Breast epithelium (tissue), 4 donors: ENCODE measurements around the gene NTSR1. TPM values are rescaled to one million over a fixed set of nuclear protein-coding genes. Genes with fewer than 3 reads are reported as not detected.

ENCODE experiments used
- DNase-seq, 2 donors: peaks; one replicate each; pipeline ENCODE4 v3.0.0-alpha.2; 2019; ENCODE audit warnings: low spot score in 2 of 2
- H3K27ac ChIP-seq, 2 donors: fragments of 200-600 bp; sonication (generic) in 1 of 2; one replicate each; pipeline ENCODE4 v1.5.1; 2016 to 2019; ENCODE audit warnings: mild to moderate bottlenecking in 1 of 2
- H3K27me3 ChIP-seq, 2 donors: fragments of 200-600 bp; sonication (generic) in 1 of 2; one replicate each; pipeline versions ENCODE4 v1.5.1 to v1.6.0; 2017 to 2019; ENCODE audit warnings: control low read depth in 1 of 2, mild to moderate bottlenecking in 1 of 2
- H3K36me3 ChIP-seq: fragments of 200-600 bp; one replicate; pipeline ENCODE4 v1.5.1; 2019
- H3K4me1 ChIP-seq, 2 donors: fragments of 200-600 bp; sonication (generic); one replicate each; pipeline ENCODE4 v1.5.1; 2016 to 2019; ENCODE audit warnings: control low read depth in 1 of 2
- H3K4me3 ChIP-seq, 3 donors: fragments of 200-600 bp; sonication (generic); 1 replicate in 2 of 3; 2 replicates in 1 of 3; pipeline ENCODE4 v1.5.1; 2016 to 2019; ENCODE audit warnings: mild to moderate bottlenecking in 3 of 3, moderate library complexity in 2 of 3
- H3K9me3 ChIP-seq, 2 donors: fragments of 200-600 bp; sonication (generic) in 1 of 2; one replicate each; pipeline ENCODE4 v1.5.1; 2016 to 2019; ENCODE audit warnings: control low read depth in 1 of 2
- CTCF ChIP-seq, 3 donors: fragments of 450-650 bp; IDR thresholded peaks; one replicate each; pipeline ENCODE4 v1.5.1; 2016 to 2017; ENCODE audit warnings: antibody characterized with exemption in 3 of 3, mild to moderate bottlenecking in 3 of 3, moderate library complexity in 3 of 3
- POLR2A ChIP-seq: fragments of 450-650 bp; IDR thresholded peaks from one replicate; pipeline ENCODE4 v1.6.1; 2016; ENCODE audit warnings: antibody characterized with exemption, mild to moderate bottlenecking, moderate library complexity
- POLR2AphosphoS5 ChIP-seq, 3 donors: sonication (generic); formaldehyde crosslinking; IDR thresholded peaks; one replicate each; pipeline ENCODE4 v1.6.1; 2017; ENCODE audit warnings: antibody characterized with exemption in 3 of 3
- intact Hi-C: fragments of 100-400 bp; cut with DNase I; formaldehyde crosslinking; loops from one replicate; pipeline ENCODE4 v1.15.1; 2023; ENCODE audit warnings: low total_unique reads
- total RNA-seq, 3 donors: library from RNA; depleted of rRNA; stranded (reverse); fragments of >200 nt; gene quantifications; one replicate each; pipeline ENCODE4 v1.1.0, GENCODE V29; 2016

The NTSR1 gene
- total RNA-seq, 3 donors from 2014 or later, result under 0.01 TPM; not detected in 2

- Histone ChIP-seq H3K27ac (peak overlapping the region in 1 of 2 donors; percentile 3), H3K4me3 (no peak overlapping the region), H3K4me1 (peaks cover 0 to 7% of the 10 kb centered on the region in 2 donors), H3K9me3 (no peaks in the 10 kb centered on the region), H3K36me3 (no peaks in the 10 kb centered on the region), H3K27me3 (peaks cover 0 to 28% of the 10 kb centered on the region in 2 donors)
- TF ChIP-seq POLR2A, result no peak
- TF ChIP-seq CTCF (IDR thresholded peaks at IDR 0.05), result no peak
- intact Hi-C loops, result no loop called here
- no peak for DNase-seq
Measured at GRCh38 chr20:62772990-62773844, 64.6 kb downstream of the NTSR1 start.

- H3K4me3 ChIP-seq, result no peak overlapping the region
- no peak for DNase-seq
- H3K9me3 ChIP-seq, result no peaks in the 10 kb centered on the region
- no peaks in the 10 kb centered on the region for H3K4me1 ChIP-seq
- intact Hi-C loops, result no loop called here
- no peak for TF ChIP-seq POLR2A
- TF ChIP-seq POLR2AphosphoS5 (IDR thresholded peaks at IDR 0.05), result no peak
- no peak for TF ChIP-seq CTCF (IDR thresholded peaks at IDR 0.05)
- H3K27me3 ChIP-seq, result peaks cover 0 to 36% of the 10 kb centered on the region in 2 donors
- H3K27ac ChIP-seq, result no peak overlapping the region
- no peaks in the 10 kb centered on the region for H3K36me3 ChIP-seq
Measured at GRCh38 chr20:62773845-62774714, 65.4 kb downstream of the NTSR1 start.

GRCh38 chr20:62774762-62775161 lies 66.1 kb downstream of the NTSR1 start:
- Histone ChIP-seq H3K9me3 (no peaks in the 10 kb centered on the region), H3K36me3 (no peaks in the 10 kb centered on the region), H3K27ac (no peak overlapping the region), H3K4me3 (no peak overlapping the region), H3K4me1 (no peaks in the 10 kb centered on the region), H3K27me3 (peaks cover 0 to 42% of the 10 kb centered on the region in 2 donors)
- intact Hi-C loops, result loop anchor here (5.0 kb wide), 1 partner anchor 633 kb away; no protein-coding TSS in a partner anchor
- DNase-seq, result no peak
- no peak for TF ChIP-seq CTCF (IDR thresholded peaks at IDR 0.05)
- no peak for TF ChIP-seq POLR2A
- TF ChIP-seq POLR2AphosphoS5 (IDR thresholded peaks at IDR 0.05), result no peak

- H3K4me1 ChIP-seq, result no peaks in the 10 kb centered on the region
- H3K4me3 ChIP-seq, result no peak overlapping the region
- no peaks in the 10 kb centered on the region for H3K9me3 ChIP-seq
- DNase-seq, result no peak
- H3K27me3 ChIP-seq, result peaks cover 0 to 45% of the 10 kb centered on the region in 2 donors
- no peaks in the 10 kb centered on the region for H3K36me3 ChIP-seq
- H3K27ac ChIP-seq, result no peak overlapping the region
- TF ChIP-seq POLR2A (no peak), POLR2AphosphoS5 (IDR thresholded peaks at IDR 0.05) (no peak), CTCF (IDR thresholded peaks at IDR 0.05) (no peak)
- intact Hi-C loops, result loop anchor here (5.0 kb wide), 1 partner anchor 632 kb away; no protein-coding TSS in a partner anchor
Measured at GRCh38 chr20:62775206-62775605, 66.6 kb downstream of the NTSR1 start.
